Ishikawa (cell line): Measurements from ENCODE around the gene LPP.

Experiments used
- FOXM1 ChIP-seq: IDR thresholded peaks from 2 replicates; pipeline ENCODE4 v1.6.1; 2012; ENCODE audit warnings: low read depth, borderline replicate concordance
- NFIC ChIP-seq: IDR thresholded peaks from 2 replicates; pipeline ENCODE4 v1.6.1; 2012
- RAD21 ChIP-seq: IDR thresholded peaks from 2 replicates; pipeline ENCODE4 v1.6.1; 2012; ENCODE audit warnings: low read depth
- TCF12 ChIP-seq: IDR thresholded peaks from 2 replicates; pipeline ENCODE4 v1.6.1; 2012; ENCODE audit warnings: low read depth
- TEAD4 ChIP-seq: IDR thresholded peaks from 2 replicates; pipeline ENCODE4 v1.6.1; 2012
- USF1 ChIP-seq: IDR thresholded peaks from 2 replicates; pipeline ENCODE4 v1.6.1; 2012
- ZBTB7A ChIP-seq: IDR thresholded peaks from 2 replicates; pipeline ENCODE4 v1.6.1; 2012; ENCODE audit warnings: low read depth
- TF ChIP-seq, protein P1 (sequence below): IDR thresholded peaks from 2 replicates; pipeline ENCODE4 v1.6.1; 2012

DNA sequence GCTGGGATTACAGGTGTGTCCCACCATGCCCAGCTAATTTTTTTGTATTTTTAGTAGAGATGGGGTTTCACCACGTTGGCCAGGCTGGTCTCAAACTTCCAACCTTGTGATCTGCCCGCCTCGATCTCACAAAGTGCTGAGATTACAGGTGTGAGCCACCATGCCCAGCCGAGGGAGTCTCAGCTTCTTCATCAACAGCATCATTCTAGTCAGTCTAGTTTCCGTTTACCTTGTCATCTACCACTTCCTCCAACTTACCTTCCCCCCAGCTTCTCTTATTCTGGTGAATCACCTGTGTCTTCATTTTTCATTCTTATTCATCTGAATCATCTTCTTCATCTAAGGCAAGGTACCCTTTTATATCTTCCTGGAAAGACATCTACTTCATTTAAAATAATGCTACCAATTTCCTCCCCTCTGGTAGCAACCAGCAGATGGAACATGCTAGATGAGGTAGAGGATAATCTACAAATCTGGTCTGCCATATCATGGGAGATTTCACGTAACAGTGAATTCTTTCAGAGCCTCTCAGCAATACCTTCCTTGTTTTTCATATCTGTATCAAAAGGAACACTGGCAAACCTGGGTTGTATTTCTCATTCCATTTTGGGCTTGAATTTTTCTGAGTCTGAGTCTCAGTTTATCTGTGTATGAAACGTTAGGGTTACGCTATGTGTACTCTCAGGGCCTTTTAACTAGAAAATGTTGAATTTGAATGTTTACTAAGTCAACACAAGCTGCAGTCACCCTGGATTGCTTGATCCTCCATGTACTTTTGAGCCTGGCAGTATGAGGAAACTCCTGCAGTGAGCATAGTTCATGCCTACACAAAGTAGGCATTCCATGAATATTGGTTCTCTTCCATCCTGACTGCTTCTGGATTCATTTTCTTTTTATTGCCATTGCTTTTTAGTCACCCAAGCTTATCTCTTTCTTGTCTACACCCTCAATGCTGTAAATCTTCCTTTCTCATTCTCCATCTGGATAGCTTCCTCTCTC lies 16.8 kb downstream of the LPP start:
- TF ChIP-seq USF1 (no peak), ZBTB7A (no peak), TCF12 (no peak), RAD21 (no peak), NFIC (no peak), FOXM1 (no peak), TEAD4 (no peak)
- TF ChIP-seq, protein P1, sequence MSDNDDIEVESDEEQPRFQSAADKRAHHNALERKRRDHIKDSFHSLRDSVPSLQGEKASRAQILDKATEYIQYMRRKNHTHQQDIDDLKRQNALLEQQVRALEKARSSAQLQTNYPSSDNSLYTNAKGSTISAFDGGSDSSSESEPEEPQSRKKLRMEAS, result no peak
